Mucosa of rectum (tissue), 2 donors: Measurements from ENCODE around the gene MAN2A2.

Source experiments
- H3K27ac ChIP-seq, 2 donors: one replicate each; pipeline ENCODE4 v1.7.0; 2013; ENCODE audit warnings: inconsistent platforms in 2 of 2, low read depth in 2 of 2, low read length in 2 of 2
- H3K27me3 ChIP-seq, 2 donors: one replicate each; pipeline ENCODE4 v1.7.0; 2013; ENCODE audit warnings: low read length in 2 of 2; ENCODE audit not compliant: control insufficient read depth in 2 of 2, insufficient read depth in 2 of 2
- H3K36me3 ChIP-seq, 2 donors: one replicate each; pipeline ENCODE4 v1.7.0; 2013; ENCODE audit warnings: low read length in 2 of 2; ENCODE audit not compliant: control insufficient read depth in 2 of 2, insufficient read depth in 2 of 2
- H3K4me1 ChIP-seq, 2 donors: one replicate each; pipeline ENCODE4 v1.7.0; 2013; ENCODE audit warnings: low read length in 2 of 2, mild to moderate bottlenecking in 1 of 2; ENCODE audit not compliant: control insufficient read depth in 2 of 2, insufficient read depth in 2 of 2
- H3K4me3 ChIP-seq, 2 donors: one replicate each; pipeline ENCODE4 v1.7.0; 2013; ENCODE audit warnings: low read length in 2 of 2
- H3K9ac ChIP-seq, 2 donors: one replicate each; pipeline ENCODE4 v1.7.0; 2013; ENCODE audit warnings: low read length in 2 of 2, low read depth in 1 of 2, mild to moderate bottlenecking in 1 of 2
- H3K9me3 ChIP-seq, 2 donors: one replicate each; pipeline ENCODE4 v1.7.0; 2013; ENCODE audit warnings: low read length in 2 of 2; ENCODE audit not compliant: control insufficient read depth in 2 of 2
- donor health status: healthy.
- donor health status: Normal muscosa, but diverticular disease.

MAN2A2 gene

GRCh38 chr15:90960298-90961091 lies 57.4 kb downstream of the MAN2A2 start:
- no peak overlapping the region for H3K27ac ChIP-seq
- H3K4me1 ChIP-seq, result peaks cover 14 to 15% of the 10 kb centered on the region in 2 donors
- H3K4me3 ChIP-seq, result no peak overlapping the region
- H3K36me3 ChIP-seq, result peaks cover 22 to 40% of the 10 kb centered on the region in 2 donors
- H3K9me3 ChIP-seq, result no peaks in the 10 kb centered on the region
- H3K9ac ChIP-seq, result no peak overlapping the region
- H3K27me3 ChIP-seq, result no peaks in the 10 kb centered on the region

- H3K27ac ChIP-seq, result no peak overlapping the region
- H3K4me3 ChIP-seq, result no peak overlapping the region
- H3K36me3 ChIP-seq, result peaks cover 33 to 51% of the 10 kb centered on the region in 2 donors
- no peaks in the 10 kb centered on the region for H3K9me3 ChIP-seq
- peaks cover 4 to 5% of the 10 kb centered on the region in 2 donors for H3K4me1 ChIP-seq
- no peak overlapping the region for H3K9ac ChIP-seq
- H3K27me3 ChIP-seq, result no peaks in the 10 kb centered on the region
These were observed 58.9 kb downstream of the MAN2A2 start for GRCh38 chr15:90962021-90962420.

- Histone ChIP-seq H3K4me1 (no peaks in the 10 kb centered on the region), H3K27ac (no peak overlapping the region), H3K4me3 (no peak overlapping the region), H3K36me3 (peaks cover 34 to 52% of the 10 kb centered on the region in 2 donors), H3K9me3 (no peaks in the 10 kb centered on the region), H3K9ac (no peak overlapping the region), H3K27me3 (no peaks in the 10 kb centered on the region)
These were observed 63.2 kb downstream of the MAN2A2 start for GRCh38 chr15:90966262-90966661.

- H3K27ac ChIP-seq, result no peak overlapping the region
- H3K27me3 ChIP-seq, result no peaks in the 10 kb centered on the region
- H3K4me1 ChIP-seq, result no peaks in the 10 kb centered on the region
- H3K36me3 ChIP-seq, result peaks cover 27 to 42% of the 10 kb centered on the region in 2 donors
- no peak overlapping the region for H3K9ac ChIP-seq
- no peak overlapping the region for H3K4me3 ChIP-seq
- no peaks in the 10 kb centered on the region for H3K9me3 ChIP-seq
These were observed 64.1 kb downstream of the MAN2A2 start for GRCh38 chr15:90967206-90967605.

GRCh38 chr15:90968434-90968833 lies 65.3 kb downstream of the MAN2A2 start:
- H3K36me3 ChIP-seq, result peaks cover 19 to 34% of the 10 kb centered on the region in 2 donors

GRCh38 chr15:90970274-90970673 lies 67.2 kb downstream of the MAN2A2 start:
- no peak overlapping the region for H3K9ac ChIP-seq
- no peaks in the 10 kb centered on the region for H3K4me1 ChIP-seq
- H3K27me3 ChIP-seq, result no peaks in the 10 kb centered on the region
- no peak overlapping the region for H3K27ac ChIP-seq
- peaks cover 15 to 30% of the 10 kb centered on the region in 2 donors for H3K36me3 ChIP-seq
- no peak overlapping the region for H3K4me3 ChIP-seq
- no peaks in the 10 kb centered on the region for H3K9me3 ChIP-seq

More at GRCh38 chr15:90968434-90968833, 65.3 kb downstream of the MAN2A2 start:
- no peak overlapping the region for H3K27ac ChIP-seq
- no peak overlapping the region for H3K9ac ChIP-seq
- no peaks in the 10 kb centered on the region for H3K27me3 ChIP-seq
- H3K4me3 ChIP-seq, result no peak overlapping the region
- no peaks in the 10 kb centered on the region for H3K4me1 ChIP-seq
- H3K9me3 ChIP-seq, result no peaks in the 10 kb centered on the region

GRCh38 chr15:90972133-90972532 lies 69.0 kb downstream of the MAN2A2 start:
- no peaks in the 10 kb centered on the region for H3K9me3 ChIP-seq
- H3K27me3 ChIP-seq, result no peaks in the 10 kb centered on the region
- peaks cover 3 to 17% of the 10 kb centered on the region in 2 donors for H3K36me3 ChIP-seq
- no peak overlapping the region for H3K4me3 ChIP-seq
- no peak overlapping the region for H3K9ac ChIP-seq
- no peak overlapping the region for H3K27ac ChIP-seq
- H3K4me1 ChIP-seq, result no peaks in the 10 kb centered on the region
